NCI-H1930 (cell line): ENCODE measurements around the gene NOMO2.
"Not testable (repeated sequence)": the region's sequence is repeated elsewhere in the genome, so short reads cannot be mapped to it uniquely, and the experiment has no call there.

Experiments
- DNase-seq, 2 experiments: peaks; one replicate each; lab custom pipeline; 2025; lab: John Stamatoyannopoulos, UW

NOMO2 gene

DNA sequence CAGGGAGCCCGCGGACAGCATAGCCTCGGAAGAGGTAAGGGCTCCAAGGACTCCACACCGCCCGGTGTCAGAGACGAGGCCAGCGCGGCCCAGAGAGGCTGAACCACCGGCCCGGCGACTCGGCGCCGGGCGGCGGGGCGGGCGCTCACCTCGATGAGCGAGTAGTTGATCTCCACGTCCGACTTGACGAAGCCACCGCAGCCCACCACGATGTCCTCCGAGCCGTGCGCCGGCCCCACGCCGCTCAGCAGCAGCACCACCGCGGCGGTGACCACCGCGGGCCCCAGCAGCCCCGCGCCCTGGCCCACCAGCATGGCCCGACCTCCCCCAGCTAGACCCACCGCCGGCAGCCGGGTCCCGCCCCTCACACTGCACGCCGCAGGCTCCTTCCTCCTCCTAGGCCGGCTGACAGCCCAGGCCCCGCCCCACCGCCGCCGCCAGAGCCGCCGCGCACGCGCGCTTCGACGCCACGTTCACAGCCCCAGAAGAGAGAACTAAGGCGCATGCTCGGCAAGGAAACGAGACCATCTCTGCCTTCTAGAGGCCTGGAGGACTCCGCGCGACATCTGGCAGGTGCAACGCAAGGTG, at the start of gene NOMO2:
TSS of gene NOMO2 (minus strand) at position 371 of the 588 bp plus-strand sequence. CDS start at position 314, 57 bp downstream.
- not testable (repeated sequence) for DNase-seq

- not testable (repeated sequence) for DNase-seq
Measured at GRCh38 chr16:18610147-18610803, 48.4 kb upstream of the NOMO2 start.

DNA sequence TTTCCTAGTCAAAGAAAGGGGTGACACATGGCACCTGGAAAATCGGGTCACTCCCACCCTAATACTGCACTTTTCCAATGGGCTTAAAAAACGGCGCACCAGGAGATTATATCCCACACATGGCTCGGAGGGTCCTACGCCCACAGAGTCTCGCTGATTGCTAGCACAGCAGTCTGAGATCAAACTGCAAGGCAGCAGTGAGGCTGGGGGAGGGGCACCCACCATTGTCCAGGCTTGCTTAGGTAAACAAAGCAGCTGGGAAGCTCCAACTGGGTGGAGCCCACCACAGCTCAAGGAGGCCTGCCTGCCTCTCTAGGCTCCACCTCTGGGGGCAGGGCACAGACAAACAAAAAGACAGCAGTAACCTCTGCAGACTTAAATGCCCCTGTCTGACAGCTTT, 46.4 kb upstream of the NOMO2 start:
- not testable (repeated sequence) for DNase-seq

DNA sequence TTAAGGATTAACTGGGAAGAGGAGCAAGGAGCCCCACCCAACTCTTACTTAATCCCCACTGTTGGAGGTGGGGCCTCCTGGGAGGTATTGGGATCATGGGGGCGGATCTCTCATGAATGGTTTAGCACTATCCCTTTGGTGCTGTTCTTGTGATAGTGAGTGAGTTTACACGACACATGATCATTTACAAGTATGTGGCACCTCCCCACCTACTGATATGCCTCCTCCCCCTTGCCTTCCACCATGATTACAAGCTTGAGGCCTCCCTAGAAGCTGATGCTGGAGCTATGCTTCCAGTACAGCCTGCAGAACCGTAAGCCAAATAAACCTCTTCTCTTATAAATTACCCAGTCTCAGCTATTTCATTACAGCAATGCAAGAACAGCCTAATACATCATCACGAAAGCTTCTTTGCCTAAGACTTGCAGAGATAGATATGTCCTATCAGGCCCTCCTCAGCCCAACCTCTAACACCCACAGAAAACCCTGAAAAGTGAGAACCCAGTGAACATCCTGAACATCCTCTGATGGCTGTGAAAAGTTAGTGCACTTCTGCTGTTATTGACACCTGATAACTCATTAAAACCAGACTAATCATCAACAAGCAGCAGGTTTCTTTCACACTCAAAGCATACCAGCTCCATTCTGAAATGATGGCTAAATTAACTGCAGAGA, 41.8 kb upstream of the NOMO2 start:
- DNase-seq: not testable (repeated sequence)

DNA sequence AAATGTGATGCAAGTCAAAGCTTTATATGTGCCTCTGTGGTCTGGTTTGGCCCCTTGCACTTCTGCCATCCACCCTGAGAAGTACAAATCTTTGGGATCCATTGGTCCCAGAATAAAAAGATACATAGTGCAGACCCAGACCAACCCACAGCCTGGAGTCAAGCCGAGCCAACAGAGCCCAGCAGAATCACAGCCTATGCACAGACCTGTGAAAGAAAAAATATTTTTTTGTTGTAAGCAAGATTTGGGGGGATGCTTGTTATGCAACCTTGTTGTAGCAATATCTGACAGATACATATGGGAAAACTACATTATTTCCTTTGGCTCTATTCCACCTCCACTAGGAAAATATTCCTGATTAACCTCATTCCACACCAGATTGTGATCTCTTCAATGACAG, 36.7 kb upstream of the NOMO2 start:
- DNase-seq: not testable (repeated sequence)

DNA sequence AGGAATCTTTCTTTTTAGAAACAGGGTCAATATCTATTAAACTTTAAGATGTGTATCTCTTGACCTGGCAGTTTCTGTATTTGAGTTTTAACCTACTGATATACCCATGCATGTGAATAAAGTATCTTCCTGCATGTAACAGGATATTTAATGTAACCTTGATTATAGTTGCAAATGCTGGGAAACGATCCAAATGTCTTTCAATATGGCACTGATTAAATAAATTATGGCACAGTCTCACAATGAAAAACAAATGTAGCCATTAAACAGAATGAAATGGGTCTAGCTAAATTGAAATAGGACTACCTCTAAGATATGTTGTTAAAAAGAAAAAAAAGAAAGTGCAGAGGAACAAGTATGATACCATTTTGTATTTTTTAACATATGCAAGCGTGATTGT, 35.8 kb upstream of the NOMO2 start:
- not testable (repeated sequence) for DNase-seq

- not testable (repeated sequence) for DNase-seq
Measured at GRCh38 chr16:18597319-18597718, 35.4 kb upstream of the NOMO2 start.

GRCh38 chr16:18595796-18596195, 33.9 kb upstream of the NOMO2 start:
- DNase-seq: not testable (repeated sequence)

DNA sequence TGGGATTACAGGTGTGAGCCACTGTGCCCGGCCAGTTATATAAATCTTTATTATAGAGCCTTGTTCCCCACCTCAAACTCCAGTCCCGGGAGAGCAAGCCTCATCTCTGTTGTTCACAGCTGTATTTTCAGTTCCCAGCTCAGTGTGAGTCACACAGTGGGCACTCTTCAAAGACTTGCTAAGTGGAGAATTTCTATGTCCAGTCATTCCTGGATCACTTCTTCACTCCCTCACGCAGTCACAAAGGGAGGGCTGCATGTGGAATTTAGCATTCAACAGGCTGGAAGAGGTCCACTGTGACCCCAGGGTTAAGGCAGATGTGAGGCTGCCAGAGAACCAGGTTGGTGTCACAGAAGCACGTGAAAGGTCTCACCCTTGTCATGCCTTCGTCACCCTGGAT, 33.0 kb upstream of the NOMO2 start:
- not testable (repeated sequence) for DNase-seq

- DNase-seq: not testable (repeated sequence)
Measured at GRCh38 chr16:18593904-18594303, 32.0 kb upstream of the NOMO2 start.

DNA sequence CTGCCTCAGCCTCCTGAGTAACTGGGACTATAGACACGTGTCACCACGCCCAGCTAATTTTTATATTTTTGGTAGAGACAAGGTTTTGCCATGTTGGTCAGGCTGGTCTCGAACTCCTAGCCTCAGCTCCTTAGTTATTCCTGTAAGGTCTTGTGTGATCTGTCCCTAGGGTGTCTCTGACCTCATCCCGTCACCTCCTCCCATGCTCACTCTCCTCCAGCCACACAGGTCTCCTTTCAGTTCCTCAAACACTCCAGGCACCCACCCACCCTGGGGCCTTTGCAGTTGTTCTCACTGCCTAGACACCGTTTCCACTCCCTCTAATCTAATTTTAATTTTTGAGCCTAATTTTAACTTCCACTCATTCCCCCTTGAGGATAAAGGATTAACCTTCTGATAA, 31.1 kb upstream of the NOMO2 start:
- DNase-seq: not testable (repeated sequence)

DNA sequence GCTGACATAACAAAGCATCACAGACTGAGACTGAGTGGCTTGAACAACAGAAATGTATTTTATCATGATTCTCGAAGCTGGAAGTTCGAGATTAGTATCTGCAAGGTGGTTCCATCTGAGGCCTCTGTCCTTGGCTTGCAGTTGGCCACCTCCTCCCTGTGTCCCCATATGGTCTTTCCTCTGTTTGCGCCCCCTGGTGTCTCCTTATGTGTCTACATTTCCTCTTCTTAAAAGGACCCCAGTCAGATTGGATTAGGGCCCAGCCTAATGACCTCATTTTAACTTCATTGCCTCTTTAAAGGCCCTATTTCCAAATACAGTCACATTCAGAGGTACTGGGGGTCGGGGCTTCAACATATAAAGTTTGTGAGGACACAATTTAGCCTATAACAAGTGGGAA, 30.0 kb upstream of the NOMO2 start:
- DNase-seq: not testable (repeated sequence)

DNA sequence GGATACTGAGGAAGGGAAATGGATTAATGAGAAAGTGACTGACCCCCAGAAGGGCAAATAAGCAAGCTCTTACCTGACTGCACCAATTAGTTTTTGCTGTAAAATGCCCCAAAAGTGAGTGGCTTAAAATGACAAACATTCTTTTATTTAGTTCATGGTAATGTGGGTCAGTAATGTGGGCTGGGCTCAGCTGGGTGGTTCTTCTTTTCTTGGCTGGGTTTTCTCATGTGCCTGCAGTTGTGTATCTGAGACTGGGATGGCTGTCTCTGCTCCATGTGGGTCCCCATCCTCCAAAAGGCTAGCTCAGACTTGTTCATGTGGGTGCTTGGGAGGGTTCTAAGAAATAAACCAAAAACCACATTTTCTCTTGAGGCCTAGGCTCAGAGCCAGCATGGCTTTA, 29.5 kb upstream of the NOMO2 start:
- not testable (repeated sequence) for DNase-seq

DNA sequence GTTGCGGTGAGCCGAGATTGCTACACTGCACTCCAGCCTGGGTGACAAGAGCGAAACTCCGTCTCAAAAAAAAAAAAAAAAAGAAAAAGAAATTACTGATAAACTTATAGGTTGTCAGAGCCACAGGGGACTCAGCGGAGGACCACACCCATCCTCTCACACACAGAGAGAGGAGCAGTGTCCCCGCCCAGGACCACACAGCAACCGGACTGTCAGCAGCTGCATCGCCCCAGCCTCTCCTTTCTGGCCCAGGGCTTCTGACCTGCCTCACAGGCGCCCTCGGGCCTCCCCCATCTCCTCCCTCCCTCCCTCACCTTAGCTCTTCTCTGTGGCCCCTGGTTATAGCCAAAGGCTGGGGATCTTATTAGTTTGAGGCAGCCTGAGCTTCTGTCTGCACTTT, 27.9 kb upstream of the NOMO2 start:
- DNase-seq: not testable (repeated sequence)

DNA sequence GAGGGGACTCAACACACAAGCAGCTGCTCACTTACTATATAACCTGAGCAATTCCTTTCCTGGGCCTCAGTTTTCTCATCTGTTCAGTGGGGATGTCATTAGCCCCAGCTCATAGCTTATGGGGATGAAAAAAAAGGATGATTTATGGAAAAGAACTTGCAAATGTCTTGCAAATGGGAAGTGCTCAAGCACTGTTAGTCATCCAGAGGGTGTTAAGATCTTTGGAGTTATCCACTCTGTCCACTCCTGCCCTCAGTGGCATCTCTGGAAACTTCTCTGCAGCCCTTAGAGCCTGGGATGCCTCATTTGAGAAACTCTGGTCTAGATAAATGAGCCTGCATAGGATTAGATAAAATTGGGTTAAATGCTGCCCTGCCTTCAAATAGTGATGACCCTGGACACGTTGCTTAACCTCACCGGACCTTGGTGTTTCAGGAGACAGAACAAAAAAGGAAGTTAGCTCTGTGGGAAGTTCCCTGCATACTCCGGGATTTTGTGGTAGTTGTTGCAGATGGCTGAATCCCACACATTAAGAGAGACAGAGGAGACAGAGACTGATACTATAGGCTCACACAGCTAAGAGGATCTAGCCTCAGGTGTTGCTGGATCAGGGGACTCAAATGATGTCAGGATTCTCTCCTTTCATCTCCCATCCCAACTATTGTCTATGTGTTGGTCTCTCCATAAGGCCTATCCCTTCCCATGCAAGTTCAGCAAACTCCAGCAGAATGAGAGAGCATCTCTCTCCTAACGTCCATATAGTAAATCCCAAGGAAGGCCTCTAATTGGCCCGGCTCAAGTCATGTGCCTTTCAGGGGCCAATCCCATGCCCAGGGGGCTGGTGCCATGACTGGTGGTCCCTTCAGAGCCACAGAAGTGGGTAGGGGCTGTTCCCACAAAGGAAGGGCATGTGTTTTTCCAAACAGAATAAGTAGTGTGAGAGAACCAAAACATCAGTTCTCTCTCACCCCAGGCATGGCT, 25.0 kb upstream of the NOMO2 start:
- not testable (repeated sequence) for DNase-seq

- not testable (repeated sequence) for DNase-seq
Measured at GRCh38 chr16:18585789-18586188, 23.9 kb upstream of the NOMO2 start.

GRCh38 chr16:18582902-18583301, 21.0 kb upstream of the NOMO2 start:
- no peak for DNase-seq

GRCh38 chr16:18580396-18580795, 18.5 kb upstream of the NOMO2 start:
- DNase-seq: not testable (repeated sequence)

DNA sequence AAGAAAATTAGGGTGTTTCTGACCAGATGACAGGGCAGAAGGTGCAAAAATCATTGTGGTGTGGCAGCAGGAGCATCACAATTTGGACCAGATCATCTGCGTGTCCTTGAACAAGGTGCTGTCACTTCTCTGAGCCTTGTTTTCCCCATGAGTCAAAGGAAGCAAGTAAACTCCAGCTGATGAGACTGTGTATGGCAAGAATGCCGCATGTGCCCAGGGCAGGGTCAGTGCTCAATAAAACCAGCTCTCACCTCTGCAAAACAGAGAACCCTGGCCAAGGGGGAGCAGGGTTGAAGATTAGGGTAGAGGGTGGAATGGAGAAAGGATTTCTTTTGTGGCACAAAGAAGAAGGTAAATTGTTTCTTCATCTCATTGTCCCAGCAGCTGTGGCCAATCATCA, 17.4 kb upstream of the NOMO2 start:
- not testable (repeated sequence) for DNase-seq

DNA sequence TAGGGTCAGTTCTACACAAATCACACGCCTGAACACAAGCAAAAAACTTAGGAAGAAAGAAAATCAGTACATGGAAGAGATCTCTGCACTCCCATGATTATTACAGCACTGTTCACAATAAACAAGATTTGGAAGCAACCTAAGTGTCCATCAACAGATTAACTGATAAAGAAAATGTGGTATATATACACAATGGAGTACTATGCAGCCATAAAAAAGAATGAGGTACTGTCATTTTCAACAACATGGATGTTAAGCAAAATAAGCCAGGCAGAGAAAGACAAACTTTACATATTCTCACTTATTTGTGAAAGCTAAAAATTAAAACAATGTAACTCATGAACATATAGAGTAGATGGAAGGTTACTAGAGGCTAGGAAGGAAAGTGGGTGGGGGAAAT, 16.0 kb upstream of the NOMO2 start:
- not testable (repeated sequence) for DNase-seq

DNA sequence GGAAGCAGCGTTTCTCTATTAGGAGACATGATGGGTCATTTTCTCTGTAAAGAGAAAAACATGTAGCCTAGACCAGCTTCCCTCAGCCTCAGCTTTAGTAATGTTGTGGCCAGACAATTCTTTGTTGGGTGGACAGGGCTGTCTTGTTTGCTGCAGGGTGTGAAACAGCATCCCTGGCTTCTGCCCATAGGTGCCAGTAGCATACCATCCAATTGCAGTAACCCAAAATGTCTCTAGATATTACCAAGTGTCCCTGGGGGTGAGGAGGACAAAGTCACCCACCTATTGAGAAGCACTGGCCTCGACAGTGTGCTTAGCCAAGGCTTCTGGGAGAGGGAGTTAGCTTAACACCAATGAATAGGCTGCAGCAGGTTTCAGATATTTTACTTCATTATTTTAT, 14.0 kb upstream of the NOMO2 start:
- DNase-seq: not testable (repeated sequence)
